Measurements from ENCODE around the gene CFAP57. TPM values are rescaled to one million over a fixed set of nuclear protein-coding genes. Genes with fewer than 3 reads are reported as not detected.

CFAP57 gene
- total RNA-seq, 1 donor from 2014 or later, result 0.24 TPM

- Mint-ChIP-seq H3K9me3 (ENCODE audit: unreplicated experiment) (no peaks in the 10 kb centered on the region), H3K27me3 (ENCODE audit: unreplicated experiment) (no peaks in the 10 kb centered on the region), H3K4me1 (ENCODE audit: unreplicated experiment) (peaks cover 9% of the 10 kb centered on the region), H3K36me3 (ENCODE audit: unreplicated experiment) (no peaks in the 10 kb centered on the region), H3K4me3 (ENCODE audit: unreplicated experiment) (no peak overlapping the region), H3K27ac (ENCODE audit: unreplicated experiment) (no peak overlapping the region)
- TF ChIP-seq CTCF (IDR thresholded peaks at IDR 0.05), result no peak
- no peak for DNase-seq (ENCODE audit: extremely low spot score, unreplicated experiment)
These were observed 42.6 kb downstream of the CFAP57 start for GRCh38 chr1:43214501-43215444.

GRCh38 chr1:43217747-43218146, 45.6 kb downstream of the CFAP57 start:
- TF ChIP-seq CTCF (IDR thresholded peaks at IDR 0.05), result no peak
- H3K27me3 Mint-ChIP-seq (ENCODE audit: unreplicated experiment), result no peaks in the 10 kb centered on the region
- no peak for DNase-seq (ENCODE audit: extremely low spot score, unreplicated experiment)
- peaks cover 9% of the 10 kb centered on the region for H3K4me1 Mint-ChIP-seq (ENCODE audit: unreplicated experiment)
- H3K9me3 Mint-ChIP-seq (ENCODE audit: unreplicated experiment), result no peaks in the 10 kb centered on the region
- no peak overlapping the region for H3K27ac Mint-ChIP-seq (ENCODE audit: unreplicated experiment)
- no peaks in the 10 kb centered on the region for H3K36me3 Mint-ChIP-seq (ENCODE audit: unreplicated experiment)
- no peak overlapping the region for H3K4me3 Mint-ChIP-seq (ENCODE audit: unreplicated experiment)

- Mint-ChIP-seq H3K4me1 (ENCODE audit: unreplicated experiment) (peaks cover 3% of the 10 kb centered on the region), H3K4me3 (ENCODE audit: unreplicated experiment) (no peak overlapping the region), H3K36me3 (ENCODE audit: unreplicated experiment) (no peaks in the 10 kb centered on the region), H3K27me3 (ENCODE audit: unreplicated experiment) (no peaks in the 10 kb centered on the region), H3K9me3 (ENCODE audit: unreplicated experiment) (no peaks in the 10 kb centered on the region), H3K27ac (ENCODE audit: unreplicated experiment) (no peak overlapping the region)
- no peak for TF ChIP-seq CTCF (IDR thresholded peaks at IDR 0.05)
- no peak for DNase-seq (ENCODE audit: extremely low spot score, unreplicated experiment)
These were observed 49.0 kb downstream of the CFAP57 start for GRCh38 chr1:43220905-43221778.

GRCh38 chr1:43221797-43222196, 49.7 kb downstream of the CFAP57 start:
- Mint-ChIP-seq H3K27ac (ENCODE audit: unreplicated experiment) (no peak overlapping the region), H3K9me3 (ENCODE audit: unreplicated experiment) (no peaks in the 10 kb centered on the region), H3K4me1 (ENCODE audit: unreplicated experiment) (peaks cover 3% of the 10 kb centered on the region), H3K4me3 (ENCODE audit: unreplicated experiment) (no peak overlapping the region), H3K27me3 (ENCODE audit: unreplicated experiment) (no peaks in the 10 kb centered on the region), H3K36me3 (ENCODE audit: unreplicated experiment) (no peaks in the 10 kb centered on the region)
- no peak for DNase-seq (ENCODE audit: extremely low spot score, unreplicated experiment)
- no peak for TF ChIP-seq CTCF (IDR thresholded peaks at IDR 0.05)

GRCh38 chr1:43222879-43223278, 50.7 kb downstream of the CFAP57 start:
- TF ChIP-seq CTCF (IDR thresholded peaks at IDR 0.05), result no peak
- peaks cover 3% of the 10 kb centered on the region for H3K4me1 Mint-ChIP-seq (ENCODE audit: unreplicated experiment)
- H3K4me3 Mint-ChIP-seq (ENCODE audit: unreplicated experiment), result no peak overlapping the region
- no peaks in the 10 kb centered on the region for H3K9me3 Mint-ChIP-seq (ENCODE audit: unreplicated experiment)
- H3K27ac Mint-ChIP-seq (ENCODE audit: unreplicated experiment), result no peak overlapping the region
- DNase-seq (ENCODE audit: extremely low spot score, unreplicated experiment), result no peak
- H3K27me3 Mint-ChIP-seq (ENCODE audit: unreplicated experiment), result no peaks in the 10 kb centered on the region
- H3K36me3 Mint-ChIP-seq (ENCODE audit: unreplicated experiment), result no peaks in the 10 kb centered on the region

Measured in osteocyte (in vitro differentiated cells).